SK-N-SH (cell line): ENCODE data around the gene PIGZ. TPM values are rescaled to one million over a fixed set of nuclear protein-coding genes. Genes with fewer than 3 reads are reported as not detected.

Source experiments
- CTCF ChIA-PET: fragments of 300-600, 350-600 bp; formaldehyde crosslinking; extraction: SDS; loops from one replicate; lab custom pipeline; 2021; lab: Yijun Ruan, JAX
- POLR2A ChIA-PET: fragments of 350-600 bp; sonication (Branson Sonifier 250); formaldehyde crosslinking; extraction: SDS; loops from one replicate; lab custom pipeline; 2020; ENCODE audit warnings: antibody characterized with exemption, inconsistent platforms; lab: Yijun Ruan, JAX
- DNase-seq: peaks from one replicate; pipeline ENCODE4 v3.0.0; 2012
- H2AFZ ChIP-seq: fragments of 200-600 bp; sonication (generic); 2 replicates; pipeline ENCODE4 v1.8.1; 2016; ENCODE audit warnings: antibody characterized with exemption, mild to moderate bottlenecking, low read depth
- H3F3A ChIP-seq: fragments of 200-600 bp; sonication (generic); replicated peaks from 2 replicates; pipeline ENCODE3; 2016; ENCODE audit warnings: antibody characterized with exemption, mild to moderate bottlenecking; ENCODE audit not compliant: insufficient read depth
- H3K27ac ChIP-seq, 2 experiments: fragments of 200-500 bp in 1 of 2; fragments of 200-600 bp in 1 of 2; sonication (Bioruptor generic) in 1 of 2; sonication (generic), shearing (Covaris generic) in 1 of 2; 2 replicates each; pipeline versions ENCODE4 v1.5.1 to v1.6.1; 2014 to 2016; ENCODE audit warnings: low read depth in 2 of 2, inconsistent platforms in 1 of 2, low read length in 1 of 2, mild to moderate bottlenecking in 1 of 2, mixed read lengths in 1 of 2
- H3K27me3 ChIP-seq: fragments of 200-600 bp; sonication (generic), shearing (Covaris generic); 2 replicates; pipeline ENCODE4 v1.6.1; 2016; ENCODE audit warnings: mixed run types; ENCODE audit not compliant: insufficient read depth
- H3K36me3 ChIP-seq, 2 experiments: fragments of 200-500 bp in 1 of 2; fragments of 200-600 bp in 1 of 2; sonication (Bioruptor generic) in 1 of 2; sonication (generic) in 1 of 2; replicated peaks in 1 of 2; 2 replicates each; pipeline versions ENCODE3 to v1.5.1; 2014 to 2016; ENCODE audit warnings: low read length in 1 of 2, mild to moderate bottlenecking in 1 of 2; ENCODE audit not compliant: insufficient read depth in 2 of 2, control insufficient read depth in 1 of 2
- H3K4me1 ChIP-seq, 2 experiments: fragments of 200-500 bp in 1 of 2; fragments of 200-600 bp in 1 of 2; sonication (Bioruptor generic) in 1 of 2; sonication (generic), shearing (Covaris generic) in 1 of 2; 2 replicates each; pipeline versions ENCODE4 v1.5.1 to v1.6.1; 2014 to 2016; ENCODE audit warnings: low read depth in 1 of 2, low read length in 1 of 2, mixed run types in 1 of 2; ENCODE audit not compliant: insufficient read depth in 2 of 2, control insufficient read depth in 1 of 2
- H3K4me2 ChIP-seq: fragments of 200-600 bp; sonication (generic), shearing (Covaris generic); 2 replicates; pipeline ENCODE4 v1.6.1; 2017; ENCODE audit warnings: mixed run types
- H3K4me3 ChIP-seq, 2 experiments: fragments of 200-500 bp in 1 of 2; fragments of 200-600 bp in 1 of 2; sonication (Bioruptor generic) in 1 of 2; sonication (generic), shearing (Covaris generic) in 1 of 2; 2 replicates each; pipeline versions ENCODE4 v1.5.1 to v1.8.1; 2014 to 2016; ENCODE audit warnings: low read depth in 2 of 2, inconsistent platforms in 1 of 2, low read length in 1 of 2, mild to moderate bottlenecking in 1 of 2, mixed read lengths in 1 of 2, moderate library complexity in 1 of 2
- H3K79me2 ChIP-seq: fragments of 200-600 bp; sonication (generic); 2 replicates; pipeline ENCODE4 v1.8.1; 2017; ENCODE audit warnings: mild to moderate bottlenecking; ENCODE audit not compliant: insufficient read depth
- H3K9ac ChIP-seq: fragments of 200-600 bp; sonication (generic); 2 replicates; pipeline ENCODE4 v1.6.1; 2017; ENCODE audit warnings: mixed run types
- H3K9me2 ChIP-seq: fragments of 200-600 bp; sonication (generic); 2 replicates; pipeline ENCODE4 v1.6.1; 2017; ENCODE audit warnings: mixed run types
- H3K9me3 ChIP-seq: fragments of 200-600 bp; sonication (generic); 2 replicates; pipeline ENCODE4 v1.6.1; 2017; ENCODE audit warnings: mixed run types, mild to moderate bottlenecking, moderate library complexity
- H4K20me1 ChIP-seq: fragments of 200-600 bp; sonication (generic); 2 replicates; pipeline ENCODE4 v1.6.1; 2017; ENCODE audit warnings: mild to moderate bottlenecking, mixed run types; ENCODE audit not compliant: insufficient read depth
- EZH2phosphoT487 ChIP-seq: fragments of 200-600 bp; sonication (generic); IDR thresholded peaks from 2 replicates; pipeline ENCODE4 v1.6.1; 2017; ENCODE audit warnings: low read depth, mixed run types, mild to moderate bottlenecking, antibody characterized with exemption, moderate library complexity, borderline replicate concordance
- FOXM1 ChIP-seq: IDR thresholded peaks from 2 replicates; pipeline ENCODE4 v1.4.0; 2012; ENCODE audit warnings: low read depth, mild to moderate bottlenecking
- GABPA ChIP-seq: IDR thresholded peaks from 2 replicates; pipeline ENCODE4 v1.4.0; 2012; ENCODE audit warnings: low read depth, mild to moderate bottlenecking
- MEF2A ChIP-seq: IDR thresholded peaks from 2 replicates; pipeline ENCODE4 v1.4.0; 2012; ENCODE audit warnings: low read depth, borderline replicate concordance
- NFIC ChIP-seq: IDR thresholded peaks from 2 replicates; pipeline ENCODE4 v1.4.0; 2012; ENCODE audit warnings: borderline replicate concordance
- PBX3 ChIP-seq: IDR thresholded peaks from 2 replicates; pipeline ENCODE4; 2012
- RAD21 ChIP-seq: IDR thresholded peaks from 2 replicates; pipeline ENCODE4 v1.6.1; 2012; ENCODE audit warnings: mild to moderate bottlenecking, low read length
- RCOR1 ChIP-seq: fragments of 150-350 bp; IDR thresholded peaks from 2 replicates; pipeline ENCODE4 v1.6.1; 2017; ENCODE audit warnings: antibody characterized with exemption, low read length
- RFX5 ChIP-seq: IDR thresholded peaks from 2 replicates; pipeline ENCODE4 v1.6.1; 2012; ENCODE audit warnings: mild to moderate bottlenecking, improper control_type of control experiment, low read length
- RXRA ChIP-seq: IDR thresholded peaks from 2 replicates; pipeline ENCODE4 v1.4.0; 2012; ENCODE audit warnings: low read depth, mild to moderate bottlenecking, borderline replicate concordance
- SIN3A ChIP-seq: IDR thresholded peaks from 2 replicates; pipeline ENCODE4 v1.6.1; 2012; ENCODE audit warnings: low read depth, mild to moderate bottlenecking, low read length, moderate library complexity, borderline replicate concordance
- SMC3 ChIP-seq: IDR thresholded peaks from 2 replicates; pipeline ENCODE4 v1.6.1; 2012; ENCODE audit warnings: low read depth, low read length, improper control_type of control experiment
- TCF12 ChIP-seq: IDR thresholded peaks from 2 replicates; pipeline ENCODE4 v1.4.0; 2012
- TEAD4 ChIP-seq: IDR thresholded peaks from 2 replicates; pipeline ENCODE4 v1.4.0; 2012; ENCODE audit warnings: mild to moderate bottlenecking, borderline replicate concordance; ENCODE audit not compliant: insufficient read depth
- WGBS: methylation state at CpG from one replicate; pipeline ENCODE4 v1.1.6; 2017; ENCODE audit warnings: low lambda C conversion rate; 5-methylcytosine and 5-hydroxymethylcytosine counted together
- polyA plus RNA-seq, 3 experiments: library from polyadenylated mRNA; depleted of rRNA; stranded (reverse); fragments of >200 nt; gene quantifications; 2 replicates each; pipeline ENCODE4 v1.2.3, GENCODE V29; 2012
- TF ChIP-seq, protein P1 (sequence below): fragments of 200-600 bp; sonication (generic); IDR thresholded peaks from 2 replicates; pipeline ENCODE4 v1.6.1; 2017; ENCODE audit warnings: antibody characterized with exemption, mild to moderate bottlenecking, moderate library complexity
- TF ChIP-seq, protein P2 (sequence below): IDR thresholded peaks from 2 replicates; pipeline ENCODE4 v1.6.1; 2012; ENCODE audit warnings: mild to moderate bottlenecking, low read depth, low read length, moderate library complexity

The PIGZ gene
- polyA plus RNA-seq, 1 of the 3 experiments (the other 2 are of a cell fraction), result 5.0 TPM

- Histone ChIP-seq H3K79me2 (no peaks in the 10 kb centered on the region), H3K4me1 (peaks cover 0 to 6% of the 10 kb centered on the region in 2 experiments; a peak in 1 of 4 replicates), H3K9me2 (no peaks in the 10 kb centered on the region), H3K36me3 (no peaks in the 10 kb centered on the region), H2AFZ (peak overlapping the region; percentile 91), H3K4me2 (peak overlapping the region; percentile 93), H3K4me3 (peak overlapping the region; percentile 64 to 76), H3K9me3 (no peaks in the 10 kb centered on the region), H4K20me1 (no peaks in the 10 kb centered on the region), H3K9ac (peak overlapping the region; percentile 54; the same call in 1 of the 2 replicates), H3K27ac (no peak overlapping the region), H3F3A (no peaks in the 10 kb centered on the region), H3K27me3 (no peaks in the 10 kb centered on the region)
- ChIA-PET CTCF (interaction anchor here (0.6 to 3.7 kb wide), 51 partner anchors 9 to 702 kb away, joined by 3 to 26 read pairs (median 4); partner anchors contain the start of genes MELTF, NCBP2 and SENP5), POLR2A (interaction anchor here (0.6 kb wide), 1 partner anchor 27 kb away, joined by 4 read pairs; the partner anchor contains the start of gene NCBP2)
- no peak for TF ChIP-seq TEAD4
- TF ChIP-seq RCOR1, result 0 out of 2 replicates have a peak, but pooled peaks have one; percentile 21
- TF ChIP-seq, protein P1, sequence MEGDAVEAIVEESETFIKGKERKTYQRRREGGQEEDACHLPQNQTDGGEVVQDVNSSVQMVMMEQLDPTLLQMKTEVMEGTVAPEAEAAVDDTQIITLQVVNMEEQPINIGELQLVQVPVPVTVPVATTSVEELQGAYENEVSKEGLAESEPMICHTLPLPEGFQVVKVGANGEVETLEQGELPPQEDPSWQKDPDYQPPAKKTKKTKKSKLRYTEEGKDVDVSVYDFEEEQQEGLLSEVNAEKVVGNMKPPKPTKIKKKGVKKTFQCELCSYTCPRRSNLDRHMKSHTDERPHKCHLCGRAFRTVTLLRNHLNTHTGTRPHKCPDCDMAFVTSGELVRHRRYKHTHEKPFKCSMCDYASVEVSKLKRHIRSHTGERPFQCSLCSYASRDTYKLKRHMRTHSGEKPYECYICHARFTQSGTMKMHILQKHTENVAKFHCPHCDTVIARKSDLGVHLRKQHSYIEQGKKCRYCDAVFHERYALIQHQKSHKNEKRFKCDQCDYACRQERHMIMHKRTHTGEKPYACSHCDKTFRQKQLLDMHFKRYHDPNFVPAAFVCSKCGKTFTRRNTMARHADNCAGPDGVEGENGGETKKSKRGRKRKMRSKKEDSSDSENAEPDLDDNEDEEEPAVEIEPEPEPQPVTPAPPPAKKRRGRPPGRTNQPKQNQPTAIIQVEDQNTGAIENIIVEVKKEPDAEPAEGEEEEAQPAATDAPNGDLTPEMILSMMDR, result peak; percentile 65
- peak; percentile 65 for TF ChIP-seq RAD21
- peak; percentile 71 for TF ChIP-seq SMC3
- TF ChIP-seq, protein P2, sequence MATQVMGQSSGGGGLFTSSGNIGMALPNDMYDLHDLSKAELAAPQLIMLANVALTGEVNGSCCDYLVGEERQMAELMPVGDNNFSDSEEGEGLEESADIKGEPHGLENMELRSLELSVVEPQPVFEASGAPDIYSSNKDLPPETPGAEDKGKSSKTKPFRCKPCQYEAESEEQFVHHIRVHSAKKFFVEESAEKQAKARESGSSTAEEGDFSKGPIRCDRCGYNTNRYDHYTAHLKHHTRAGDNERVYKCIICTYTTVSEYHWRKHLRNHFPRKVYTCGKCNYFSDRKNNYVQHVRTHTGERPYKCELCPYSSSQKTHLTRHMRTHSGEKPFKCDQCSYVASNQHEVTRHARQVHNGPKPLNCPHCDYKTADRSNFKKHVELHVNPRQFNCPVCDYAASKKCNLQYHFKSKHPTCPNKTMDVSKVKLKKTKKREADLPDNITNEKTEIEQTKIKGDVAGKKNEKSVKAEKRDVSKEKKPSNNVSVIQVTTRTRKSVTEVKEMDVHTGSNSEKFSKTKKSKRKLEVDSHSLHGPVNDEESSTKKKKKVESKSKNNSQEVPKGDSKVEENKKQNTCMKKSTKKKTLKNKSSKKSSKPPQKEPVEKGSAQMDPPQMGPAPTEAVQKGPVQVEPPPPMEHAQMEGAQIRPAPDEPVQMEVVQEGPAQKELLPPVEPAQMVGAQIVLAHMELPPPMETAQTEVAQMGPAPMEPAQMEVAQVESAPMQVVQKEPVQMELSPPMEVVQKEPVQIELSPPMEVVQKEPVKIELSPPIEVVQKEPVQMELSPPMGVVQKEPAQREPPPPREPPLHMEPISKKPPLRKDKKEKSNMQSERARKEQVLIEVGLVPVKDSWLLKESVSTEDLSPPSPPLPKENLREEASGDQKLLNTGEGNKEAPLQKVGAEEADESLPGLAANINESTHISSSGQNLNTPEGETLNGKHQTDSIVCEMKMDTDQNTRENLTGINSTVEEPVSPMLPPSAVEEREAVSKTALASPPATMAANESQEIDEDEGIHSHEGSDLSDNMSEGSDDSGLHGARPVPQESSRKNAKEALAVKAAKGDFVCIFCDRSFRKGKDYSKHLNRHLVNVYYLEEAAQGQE, result 0 out of 2 replicates have a peak, but pooled peaks have one; percentile 9
- 43% methylated on average over 18 of the region's 100 CpGs for whole genome bisulfite sequencing
- DNase-seq, result peak; percentile 97
Measured at GRCh38 chr3:196969660-196970546, 1.3 kb upstream of the PIGZ start.

DNA sequence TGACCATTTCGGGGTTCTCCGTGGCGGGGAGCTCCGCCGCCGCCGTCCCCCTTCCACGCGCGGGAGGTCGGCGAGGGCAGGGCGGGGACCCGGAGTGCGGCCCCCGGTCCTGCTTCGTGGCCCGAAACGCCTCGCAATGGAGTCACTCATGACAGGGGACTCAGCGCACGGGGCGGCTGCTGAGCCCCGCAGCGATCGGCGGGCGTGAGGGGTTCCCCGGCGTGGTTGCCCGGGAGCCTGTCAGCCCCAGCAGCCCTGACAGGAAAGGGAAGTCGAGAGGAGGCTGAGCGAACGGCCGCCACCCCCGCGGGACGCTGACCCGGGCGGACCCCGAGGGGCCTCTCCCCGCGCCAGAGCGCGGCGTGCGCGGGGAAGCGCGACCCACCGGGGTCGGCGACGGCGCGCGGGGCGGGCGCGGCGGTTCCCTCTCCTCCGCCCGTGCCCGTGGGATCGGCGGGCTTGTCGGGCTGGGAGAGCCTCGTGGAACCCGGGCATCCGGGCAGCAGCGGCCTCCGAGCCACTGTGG is 564 bp upstream of the PIGZ start:
- peaks cover 0 to 6% of the 10 kb centered on the region in 2 experiments; a peak in 1 of 4 replicates for H3K4me1 ChIP-seq
- H3K4me3 ChIP-seq, result peak overlapping the region; percentile 64 to 76
- peak overlapping the region; percentile 54; the same call in 1 of the 2 replicates for H3K9ac ChIP-seq
- DNase-seq, result peak; percentile 79
- H2AFZ ChIP-seq, result peak overlapping the region; percentile 91
- 0% methylated on average over 9 of the region's 72 CpGs for WGBS
- H3F3A ChIP-seq, result no peaks in the 10 kb centered on the region
- no peak overlapping the region for H3K27ac ChIP-seq
- H3K4me2 ChIP-seq, result peak overlapping the region; percentile 93
- H3K79me2 ChIP-seq, result no peaks in the 10 kb centered on the region
- H4K20me1 ChIP-seq, result no peaks in the 10 kb centered on the region
- no peaks in the 10 kb centered on the region for H3K9me3 ChIP-seq
- POLR2A ChIA-PET, result no interaction called here
- no peaks in the 10 kb centered on the region for H3K27me3 ChIP-seq
- no peaks in the 10 kb centered on the region for H3K36me3 ChIP-seq
- CTCF ChIA-PET, result interaction anchor here (0.6 to 3.7 kb wide), 48 partner anchors 8 to 703 kb away, joined by 3 to 26 read pairs (median 4); partner anchors contain the start of genes MELTF, NCBP2 and SENP5
- no peaks in the 10 kb centered on the region for H3K9me2 ChIP-seq
- no peak for TF ChIP-seq PBX3
- no peak for TF ChIP-seq NFIC
- no peak for TF ChIP-seq SIN3A
- TF ChIP-seq RFX5, result no peak
- no peak for TF ChIP-seq FOXM1
- TF ChIP-seq MEF2A, result no peak
- TF ChIP-seq TEAD4, result no peak
- TF ChIP-seq RXRA, result no peak
- no peak for TF ChIP-seq EZH2phosphoT487
- TF ChIP-seq TCF12, result no peak
- no peak for TF ChIP-seq GABPA
